Endothelial cell of umbilical vein (primary cell): ENCODE data around the gene DMD. TPM values are rescaled to one million over a fixed set of nuclear protein-coding genes. Genes with fewer than 3 reads are reported as not detected.

ENCODE experiments used
- BruUV-seq: library from RNA; stranded (reverse); fragments of 400-500 nt; replicated peaks from 2 replicates; lab custom pipeline; 2021; lab: Mats Ljungman, UMichigan
- CTCF ChIA-PET: fragments of 300-600, 350-600 bp; sonication (Branson Sonifier 250); formaldehyde crosslinking; loops from one replicate; lab custom pipeline; 2021; ENCODE audit warnings: antibody characterized with exemption, inconsistent platforms; lab: Charles Lee
- POLR2A ChIA-PET: fragments of 300-600, 350-600 bp; sonication (Branson Sonifier 250); formaldehyde crosslinking; loops from one replicate; lab custom pipeline; 2021; ENCODE audit warnings: antibody characterized with exemption, inconsistent platforms; lab: Charles Lee
- DNase-seq: peaks from one replicate; pipeline ENCODE4 v3.0.0-alpha.2; 2011; ENCODE audit warnings: low read depth, low spot score
- FAIRE-seq: peaks from 2 replicates; lab custom pipeline; 2011; peaks lifted over from hg19 to GRCh38; lab: Jason Lieb, UNC
- H2AFZ ChIP-seq: 2 replicates; pipeline ENCODE4 v1.6.0; 2012; ENCODE audit warnings: low read depth, low read length, control low read depth, inconsistent platforms
- H3K27ac ChIP-seq: 2 replicates; pipeline ENCODE4 v1.5.1; 2011; ENCODE audit warnings: low read depth, mild to moderate bottlenecking, control low read depth, low read length, moderate library complexity; ENCODE audit not compliant: insufficient read depth
- H3K27me3 ChIP-seq, 2 experiments: 2 replicates each; pipeline versions ENCODE4 v1.6.0 to v1.6.1; 2011; ENCODE audit warnings: low read length in 2 of 2, mixed read lengths in 1 of 2; ENCODE audit not compliant: control insufficient read depth in 2 of 2, insufficient read depth in 2 of 2
- H3K36me3 ChIP-seq, 2 experiments: 2 replicates in 1 of 2; 3 replicates in 1 of 2; pipeline ENCODE4 v1.5.1; 2011; ENCODE audit warnings: low read length in 2 of 2, mild to moderate bottlenecking in 1 of 2, moderate library complexity in 1 of 2; ENCODE audit not compliant: control insufficient read depth in 2 of 2, insufficient read depth in 2 of 2; ENCODE audit errors: extremely low read depth in 1 of 2
- H3K4me1 ChIP-seq: 3 replicates; pipeline ENCODE4 v1.5.1; 2011; ENCODE audit warnings: mild to moderate bottlenecking, low read length; ENCODE audit not compliant: control insufficient read depth, insufficient read depth; ENCODE audit errors: extremely low read depth
- H3K4me2 ChIP-seq: 2 replicates; pipeline ENCODE4 v1.6.1; 2011; ENCODE audit warnings: low read length, control low read depth, mixed read lengths; ENCODE audit not compliant: insufficient read depth
- H3K4me3 ChIP-seq, 3 experiments: fragments of 200-600 bp in 1 of 3; sonication (generic), shearing (Covaris generic) in 1 of 3; replicated peaks in 1 of 3; 2 replicates each; pipeline ENCODE4 v1.5.1; 2011 to 2016; ENCODE audit warnings: control low read depth in 3 of 3, low read length in 3 of 3, mild to moderate bottlenecking in 2 of 3, inconsistent platforms in 1 of 3, low read depth in 1 of 3, moderate library complexity in 1 of 3; ENCODE audit not compliant: insufficient read depth in 1 of 3
- H3K79me2 ChIP-seq: 2 replicates; pipeline ENCODE4 v1.6.0; 2012; ENCODE audit warnings: low read length, inconsistent platforms; ENCODE audit not compliant: control insufficient read depth, insufficient read depth
- H3K9ac ChIP-seq: replicated peaks from 2 replicates; pipeline ENCODE3; 2011; ENCODE audit warnings: low read length, control low read depth; ENCODE audit not compliant: insufficient read depth; ENCODE audit errors: extremely low read depth
- H3K9me1 ChIP-seq: replicated peaks from 3 replicates; pipeline ENCODE4 v1.6.0; 2011; ENCODE audit warnings: mild to moderate bottlenecking, low read length; ENCODE audit not compliant: control insufficient read depth, insufficient read depth; ENCODE audit errors: extremely low read depth
- H3K9me3 ChIP-seq: replicated peaks from 2 replicates; pipeline ENCODE4 v1.5.1; 2012; ENCODE audit warnings: low read length, inconsistent platforms; ENCODE audit not compliant: control insufficient read depth, insufficient read depth
- H4K20me1 ChIP-seq: replicated peaks from 2 replicates; pipeline ENCODE3; 2011; ENCODE audit warnings: mild to moderate bottlenecking, low read length; ENCODE audit not compliant: control insufficient read depth, insufficient read depth; ENCODE audit errors: extremely low read depth
- EZH2 ChIP-seq: IDR thresholded peaks from 2 replicates; pipeline ENCODE4 v1.6.1; 2012; ENCODE audit warnings: borderline replicate concordance, low read depth, mild to moderate bottlenecking, moderate library complexity, low read length, inconsistent platforms; ENCODE audit not compliant: severe bottlenecking
- FOS ChIP-seq: IDR thresholded peaks from 2 replicates; pipeline ENCODE4 v1.6.1; 2011; ENCODE audit warnings: mild to moderate bottlenecking, low read length, moderate library complexity, borderline replicate concordance; ENCODE audit not compliant: insufficient read depth
- MAX ChIP-seq: IDR thresholded peaks from 2 replicates; pipeline ENCODE4 v1.6.1; 2011; ENCODE audit not compliant: insufficient read depth, insufficient read length
- dilution Hi-C: fragments of 300-500 bp; cut with MboI; formaldehyde crosslinking; loops from one replicate; pipeline ENCODE4 v1.15.0; 2019; ENCODE audit warnings: low sequenced_read_pairs; ENCODE audit not compliant: extremely low pct_ligation_motif_present
- intact Hi-C: fragments of 100-400 bp; cut with micrococcal nuclease; formaldehyde crosslinking; loops from one replicate; pipeline ENCODE4 v1.10.0; 2022
- polyA plus RNA-seq, 4 experiments: library from polyadenylated mRNA; depleted of rRNA in 3 of 4; stranded (reverse) in 3 of 4; unstranded in 1 of 4; fragments of >200 nt; gene quantifications; 2 replicates each; pipeline versions ENCODE4 v1.2.1 to v1.2.3, GENCODE V29; 2011 to 2012; ENCODE audit warnings: missing spikeins in 1 of 4
- total RNA-seq: library from RNA; stranded (reverse); gene quantifications from 2 replicates; pipeline ENCODE4 v1.2.3, GENCODE V29; 2021

Gene DMD
- total and polyA plus RNA-seq, 2 donors (not counting 3 experiments of a cell fraction or from before 2014, with no cell fraction given), result 7.3 to 9.0 TPM

- TF ChIP-seq MAX, result no peak
- Histone ChIP-seq H3K4me1 (no peaks in the 10 kb centered on the region), H3K36me3 (no peaks in the 10 kb centered on the region), H3K9me1 (no peaks in the 10 kb centered on the region), H3K9me3 (no peaks in the 10 kb centered on the region), H4K20me1 (no peaks in the 10 kb centered on the region), H3K4me2 (no peak overlapping the region), H3K9ac (no peak overlapping the region), H3K27ac (no peak overlapping the region), H3K4me3 (no peak overlapping the region), H3K27me3 (no peaks in the 10 kb centered on the region), H2AFZ (no peak overlapping the region), H3K79me2 (no peaks in the 10 kb centered on the region)
- CTCF ChIA-PET, result interaction anchor here (0.9 to 1.3 kb wide), 3 partner anchors 12 to 284 kb away, joined by 3 read pairs; no protein-coding TSS in a partner anchor
- dilution Hi-C loops, result no loop called here
- no peak for FAIRE-seq
- DNase-seq, result peak; percentile 39
- POLR2A ChIA-PET, result no interaction called here
- BruUV-seq, result no TSS peak
- intact Hi-C loops, result no loop called here
Observed at GRCh38 chrX:31320740-31321139, 1890.6 kb downstream of the DMD start.

- Histone ChIP-seq H4K20me1 (no peaks in the 10 kb centered on the region), H3K4me2 (no peak overlapping the region), H3K27ac (no peak overlapping the region), H3K9ac (no peak overlapping the region), H3K27me3 (no peaks in the 10 kb centered on the region), H3K4me1 (no peaks in the 10 kb centered on the region), H3K9me3 (no peaks in the 10 kb centered on the region), H3K79me2 (no peaks in the 10 kb centered on the region), H3K36me3 (no peaks in the 10 kb centered on the region), H3K9me1 (no peaks in the 10 kb centered on the region), H3K4me3 (no peak overlapping the region), H2AFZ (no peak overlapping the region)
- TF ChIP-seq EZH2, result no peak
- no peak for TF ChIP-seq FOS
- ChIA-PET CTCF (no interaction called here), POLR2A (no interaction called here)
- dilution Hi-C loops (no loop called here), intact Hi-C loops (no loop called here)
- FAIRE-seq (no peak), DNase-seq (no peak)
- BruUV-seq, result no TSS peak
Observed at GRCh38 chrX:31319586-31319985, 1891.8 kb downstream of the DMD start.
